H9 (cell line): ENCODE data around the gene NAA20. TPM values are rescaled to one million over a fixed set of nuclear protein-coding genes. Genes with fewer than 3 reads are reported as not detected.

ENCODE experiments used
- DNase-seq: peaks from one replicate; pipeline ENCODE4 v3.0.0-alpha.2; 2017
- H2AFZ ChIP-seq: one replicate; pipeline ENCODE4 v1.6.1; 2013; ENCODE audit warnings: mild to moderate bottlenecking, low read length, control low read depth, moderate library complexity
- H2AK5ac ChIP-seq: 2 replicates; pipeline ENCODE4 v1.6.1; 2013; ENCODE audit warnings: low read length, control low read depth, mixed read lengths; ENCODE audit not compliant: insufficient read length
- H2BK120ac ChIP-seq: one replicate; pipeline ENCODE4 v1.6.1; 2013; ENCODE audit warnings: low read depth, mild to moderate bottlenecking, low read length, control low read depth, inconsistent platforms; ENCODE audit not compliant: poor library complexity, severe bottlenecking
- H2BK12ac ChIP-seq: 2 replicates; pipeline ENCODE4 v1.6.1; 2013; ENCODE audit warnings: low read length, control low read depth, mixed read lengths, low read depth; ENCODE audit not compliant: insufficient read length
- H2BK15ac ChIP-seq: 2 replicates; pipeline ENCODE4 v1.6.1; 2013; ENCODE audit warnings: low read depth, low read length, control low read depth
- H2BK20ac ChIP-seq: one replicate; pipeline ENCODE4 v1.6.1; 2013; ENCODE audit warnings: low read depth, mild to moderate bottlenecking, low read length, control low read depth, inconsistent platforms; ENCODE audit not compliant: poor library complexity, severe bottlenecking
- H2BK5ac ChIP-seq: 2 replicates; pipeline ENCODE4 v1.6.1; 2013; ENCODE audit warnings: low read length, control low read depth, mixed read lengths; ENCODE audit not compliant: insufficient read length
- H3K14ac ChIP-seq: 2 replicates; pipeline ENCODE4 v1.6.1; 2013; ENCODE audit warnings: low read length, control low read depth; ENCODE audit not compliant: insufficient read depth
- H3K18ac ChIP-seq: 2 replicates; pipeline ENCODE4 v1.6.1; 2013; ENCODE audit warnings: low read depth, mild to moderate bottlenecking, mixed read lengths, low read length, control low read depth; ENCODE audit not compliant: insufficient read length
- H3K23ac ChIP-seq: 2 replicates; pipeline ENCODE4 v1.6.1; 2013; ENCODE audit warnings: low read length, control low read depth, mixed read lengths, low read depth; ENCODE audit not compliant: insufficient read length
- H3K23me2 ChIP-seq: 2 replicates; pipeline ENCODE4 v1.6.1; 2013; ENCODE audit warnings: low read depth, mild to moderate bottlenecking, mixed read lengths, low read length, control low read depth; ENCODE audit not compliant: insufficient read length, poor library complexity, severe bottlenecking
- H3K27ac ChIP-seq: 2 replicates; pipeline ENCODE4 v1.5.1; 2013; ENCODE audit warnings: low read length, control low read depth, mixed read lengths, low read depth; ENCODE audit not compliant: insufficient read length
- H3K27me3 ChIP-seq: 2 replicates; pipeline ENCODE4 v1.6.1; 2013; ENCODE audit warnings: low read length, control low read depth, inconsistent platforms; ENCODE audit not compliant: insufficient read depth
- H3K4ac ChIP-seq: 2 replicates; pipeline ENCODE4 v1.6.1; 2013; ENCODE audit warnings: low read depth, mild to moderate bottlenecking, control low read depth, inconsistent platforms, low read length, moderate library complexity
- H3K4me1 ChIP-seq: 2 replicates; pipeline ENCODE4 v1.6.1; 2013; ENCODE audit warnings: low read length, control low read depth, inconsistent platforms; ENCODE audit not compliant: insufficient read depth
- H3K4me2 ChIP-seq: 2 replicates; pipeline ENCODE4 v1.6.1; 2013; ENCODE audit warnings: low read length, control low read depth, mixed read lengths; ENCODE audit not compliant: insufficient read length, insufficient read depth
- H3K56ac ChIP-seq: 2 replicates; pipeline ENCODE4 v1.6.1; 2013; ENCODE audit warnings: low read depth, mild to moderate bottlenecking, mixed read lengths, low read length, control low read depth; ENCODE audit not compliant: insufficient read length
- H3K79me1 ChIP-seq: 2 replicates; pipeline ENCODE4 v1.6.1; 2013; ENCODE audit warnings: low read depth, mild to moderate bottlenecking, moderate library complexity, low read length, control low read depth, inconsistent platforms; ENCODE audit not compliant: insufficient read depth, poor library complexity, severe bottlenecking
- H3K79me2 ChIP-seq: 2 replicates; pipeline ENCODE4 v1.6.1; 2013; ENCODE audit warnings: low read length, control low read depth, inconsistent platforms; ENCODE audit not compliant: insufficient read depth
- H3K9ac ChIP-seq: 2 replicates; pipeline ENCODE4 v1.6.1; 2013; ENCODE audit warnings: low read length, control low read depth, mixed read lengths; ENCODE audit not compliant: insufficient read length; ENCODE audit errors: extremely low read depth
- H3K9me3 ChIP-seq: one replicate; pipeline ENCODE4 v1.6.1; 2013; ENCODE audit warnings: low read depth, low read length, inconsistent platforms; ENCODE audit not compliant: control insufficient read depth
- H3T11ph ChIP-seq: one replicate; pipeline ENCODE4 v1.6.1; 2013; ENCODE audit warnings: mild to moderate bottlenecking, low read length, control low read depth, inconsistent platforms
- H4K20me1 ChIP-seq: one replicate; pipeline ENCODE4 v1.6.1; 2013; ENCODE audit not compliant: control insufficient read depth, insufficient read length, insufficient read depth
- H4K5ac ChIP-seq: 2 replicates; pipeline ENCODE4 v1.6.1; 2013; ENCODE audit warnings: low read depth, mild to moderate bottlenecking, mixed read lengths, low read length, control low read depth; ENCODE audit not compliant: insufficient read length
- H4K8ac ChIP-seq: replicated peaks from 2 replicates; pipeline ENCODE4 v1.6.1; 2013; ENCODE audit warnings: low read length, control low read depth, mixed read lengths, low read depth; ENCODE audit not compliant: insufficient read length
- H4K91ac ChIP-seq: 2 replicates; pipeline ENCODE4 v1.6.1; 2013; ENCODE audit warnings: low read depth, mild to moderate bottlenecking, moderate library complexity, mixed read lengths, low read length, control low read depth; ENCODE audit not compliant: insufficient read length
- H3K27ac Mint-ChIP-seq, 3 experiments: 2 replicates in 2 of 3; 3 replicates in 1 of 3; pipeline ENCODE4 v1.8.0; 2020 to 2021; ENCODE audit warnings: mixed read lengths in 3 of 3, mild to moderate bottlenecking in 1 of 3, moderate library complexity in 1 of 3
- H3K27me3 Mint-ChIP-seq: 2 replicates; pipeline ENCODE4 v1.8.0; 2021; ENCODE audit warnings: low read depth, mild to moderate bottlenecking, moderate library complexity, mixed read lengths
- H3K36me3 Mint-ChIP-seq, 3 experiments: 2 replicates in 2 of 3; 3 replicates in 1 of 3; pipeline ENCODE4 v1.8.0; 2020 to 2021; ENCODE audit warnings: low read depth in 3 of 3, mixed read lengths in 3 of 3; ENCODE audit not compliant: insufficient read depth in 1 of 3
- H3K4me1 Mint-ChIP-seq, 2 experiments: 2 replicates each; pipeline ENCODE4 v1.8.0; 2020; ENCODE audit warnings: mixed read lengths in 2 of 2
- H3K4me3 Mint-ChIP-seq, 2 experiments: 2 replicates in 1 of 2; 3 replicates in 1 of 2; pipeline ENCODE4 v1.8.0; 2020 to 2021; ENCODE audit warnings: mild to moderate bottlenecking in 2 of 2, mixed read lengths in 2 of 2, moderate library complexity in 1 of 2
- H3K9me3 Mint-ChIP-seq, 2 experiments: 2 replicates in 1 of 2; 3 replicates in 1 of 2; pipeline ENCODE4 v1.8.0; 2020; ENCODE audit warnings: mild to moderate bottlenecking in 2 of 2, mixed read lengths in 2 of 2, moderate library complexity in 1 of 2
- whole genome bisulfite sequencing: extraction: QIAGEN DNeasy Blood & Tissue Kit; methylation state at CpG from one replicate; pipeline ENCODE4 v1.1.7; 2013; ENCODE audit warnings: missing lambda C conversion rate, low lambda C conversion rate, mixed read lengths; ENCODE audit not compliant: insufficient read length; ENCODE audit errors: extremely low coverage; 5-methylcytosine and 5-hydroxymethylcytosine counted together
- total RNA-seq: library from RNA; stranded (reverse); gene quantifications from 2 replicates; pipeline ENCODE4 v1.2.1, GENCODE V29; 2021
- TF ChIP-seq, protein P1 (sequence below): fragments of 200-600 bp; sonication (generic); conservative IDR thresholded peaks from 3 replicates; pipeline ENCODE4 v1.8.0; 2021; ENCODE audit warnings: antibody characterized with exemption, mild to moderate bottlenecking

Gene NAA20
- total RNA-seq, 1 experiment from 2014 or later, result 48.1 TPM

DNA sequence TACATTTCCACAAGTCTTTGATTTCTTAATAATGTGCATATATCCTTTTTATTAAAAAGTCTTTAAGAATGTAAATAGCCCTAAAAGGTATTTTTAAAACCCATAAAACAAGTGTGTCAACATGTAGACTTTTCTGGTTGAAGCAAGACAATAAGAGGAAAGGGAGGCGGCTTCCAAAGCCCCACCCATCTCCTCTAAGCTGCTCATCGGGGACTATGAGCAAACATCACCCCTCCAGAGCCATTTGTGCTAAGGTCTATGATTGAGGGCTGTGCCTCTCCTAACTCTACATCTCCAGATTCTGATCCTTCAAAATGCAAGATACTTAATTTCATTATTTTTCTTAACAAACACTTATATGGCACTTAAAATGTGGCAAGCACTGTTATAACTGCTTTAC lies 2.5 kb upstream of the NAA20 start:
- H2BK12ac ChIP-seq, result no peak overlapping the region
- peaks cover 3% of the 10 kb centered on the region for H3K79me1 ChIP-seq
- no peak overlapping the region for H2BK15ac ChIP-seq
- H3K14ac ChIP-seq, result no peak overlapping the region
- no peaks in the 10 kb centered on the region for H3K9me3 Mint-ChIP-seq
- no peak overlapping the region for H3K4me2 ChIP-seq
- H4K8ac ChIP-seq, result no peak overlapping the region
- no peak overlapping the region for H3K23ac ChIP-seq
- no peak overlapping the region for H3K9ac ChIP-seq
- no peak overlapping the region for H3K27ac ChIP-seq
- H2BK5ac ChIP-seq, result no peak overlapping the region
- H3K4me1 ChIP-seq, result peaks cover 2% of the 10 kb centered on the region; the same call in 1 of the 2 replicates
- no peak overlapping the region for H2AK5ac ChIP-seq
- H2AFZ ChIP-seq, result no peak overlapping the region
- DNase-seq, result no peak
- H3T11ph ChIP-seq, result no peak overlapping the region
- H2BK120ac ChIP-seq, result no peak overlapping the region
- H3K36me3 Mint-ChIP-seq, result peaks cover 0 to 6% (median 0%) of the 10 kb centered on the region in 3 experiments; a peak in 2 of 7 replicates
- H3K27me3 ChIP-seq, result no peaks in the 10 kb centered on the region
- H4K5ac ChIP-seq, result no peak overlapping the region
- H3K56ac ChIP-seq, result no peak overlapping the region
- peaks cover 7% of the 10 kb centered on the region; the same call in 1 of the 2 replicates for H3K79me2 ChIP-seq
- TF ChIP-seq, protein P1, sequence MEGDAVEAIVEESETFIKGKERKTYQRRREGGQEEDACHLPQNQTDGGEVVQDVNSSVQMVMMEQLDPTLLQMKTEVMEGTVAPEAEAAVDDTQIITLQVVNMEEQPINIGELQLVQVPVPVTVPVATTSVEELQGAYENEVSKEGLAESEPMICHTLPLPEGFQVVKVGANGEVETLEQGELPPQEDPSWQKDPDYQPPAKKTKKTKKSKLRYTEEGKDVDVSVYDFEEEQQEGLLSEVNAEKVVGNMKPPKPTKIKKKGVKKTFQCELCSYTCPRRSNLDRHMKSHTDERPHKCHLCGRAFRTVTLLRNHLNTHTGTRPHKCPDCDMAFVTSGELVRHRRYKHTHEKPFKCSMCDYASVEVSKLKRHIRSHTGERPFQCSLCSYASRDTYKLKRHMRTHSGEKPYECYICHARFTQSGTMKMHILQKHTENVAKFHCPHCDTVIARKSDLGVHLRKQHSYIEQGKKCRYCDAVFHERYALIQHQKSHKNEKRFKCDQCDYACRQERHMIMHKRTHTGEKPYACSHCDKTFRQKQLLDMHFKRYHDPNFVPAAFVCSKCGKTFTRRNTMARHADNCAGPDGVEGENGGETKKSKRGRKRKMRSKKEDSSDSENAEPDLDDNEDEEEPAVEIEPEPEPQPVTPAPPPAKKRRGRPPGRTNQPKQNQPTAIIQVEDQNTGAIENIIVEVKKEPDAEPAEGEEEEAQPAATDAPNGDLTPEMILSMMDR, result no peak
- no peak overlapping the region for H3K27ac Mint-ChIP-seq
- no peaks in the 10 kb centered on the region for H3K23me2 ChIP-seq
- no peak overlapping the region for H4K91ac ChIP-seq
- H3K18ac ChIP-seq, result no peak overlapping the region
- no peak overlapping the region for H2BK20ac ChIP-seq
- WGBS, result no CpG with 5 or more reads among the region's 2 CpGs
- H4K20me1 ChIP-seq, result no peaks in the 10 kb centered on the region
- no peaks in the 10 kb centered on the region for H3K9me3 ChIP-seq
- no peaks in the 10 kb centered on the region for H3K27me3 Mint-ChIP-seq
- no peak overlapping the region for H3K4me3 Mint-ChIP-seq
- no peak overlapping the region for H3K4ac ChIP-seq
- peaks cover 20 to 32% of the 10 kb centered on the region in 2 experiments for H3K4me1 Mint-ChIP-seq
